RPMI7951 (cell line): ENCODE results near the gene EFNA5. TPM values are rescaled to one million over a fixed set of nuclear protein-coding genes. Genes with fewer than 3 reads are reported as not detected.
A peak's percentile ranks its signal among the peaks of the same experiment; 100 is the strongest.

ENCODE experiments used
- DNase-seq: peaks from one replicate; pipeline ENCODE4 v3.0.0-alpha.2; 2012; ENCODE audit warnings: low read depth
- total RNA-seq: library from RNA; depleted of rRNA; stranded (reverse); fragments of >200 nt; shearing (Covaris generic); gene quantifications from 2 replicates; pipeline ENCODE4 v1.2.3, GENCODE V29; 2014

Gene EFNA5
- total RNA-seq, 1 experiment from 2014 or later = 0.96 TPM

DNA sequence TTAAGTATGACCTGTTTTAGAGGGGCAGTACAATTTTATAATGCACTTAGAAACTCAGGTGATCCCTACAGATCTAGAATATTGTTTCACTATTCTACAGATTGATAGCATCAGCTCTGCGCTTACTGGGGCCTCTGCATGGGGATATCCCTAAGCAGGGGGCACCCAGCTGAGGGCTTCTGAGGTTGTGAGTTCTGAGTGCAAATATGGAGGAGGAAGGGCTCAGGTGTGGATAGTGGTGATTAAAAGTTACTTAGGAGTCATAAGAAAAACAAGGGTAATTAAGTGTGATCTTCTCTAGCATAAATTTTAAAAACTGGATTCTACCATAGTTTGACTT is 274.4 kb downstream of the EFNA5 start:
- no peak for DNase-seq

- peak; percentile 28 for DNase-seq
These were observed 274.9 kb downstream of the EFNA5 start for GRCh38 chr5:107395632-107396350.

DNA sequence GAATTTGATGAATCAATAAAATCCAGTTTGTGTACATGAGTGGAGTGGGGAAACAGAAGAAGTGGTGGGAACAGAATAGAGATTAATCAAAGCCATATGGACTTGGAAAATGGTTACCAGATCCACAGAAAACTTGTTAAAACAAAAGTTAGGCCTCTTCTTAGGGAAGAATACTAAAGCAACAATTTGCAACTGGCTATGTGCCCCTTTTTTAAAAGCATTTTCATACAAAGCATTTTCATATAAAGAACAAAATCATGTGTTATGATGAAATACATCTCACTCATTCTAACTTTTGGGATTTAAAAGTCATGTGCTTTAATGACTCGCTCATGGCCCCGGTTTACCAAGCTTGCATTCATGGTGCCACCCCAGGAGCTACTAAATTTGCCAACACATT is 276.9 kb downstream of the EFNA5 start:
- peak; percentile 18 for DNase-seq

DNA sequence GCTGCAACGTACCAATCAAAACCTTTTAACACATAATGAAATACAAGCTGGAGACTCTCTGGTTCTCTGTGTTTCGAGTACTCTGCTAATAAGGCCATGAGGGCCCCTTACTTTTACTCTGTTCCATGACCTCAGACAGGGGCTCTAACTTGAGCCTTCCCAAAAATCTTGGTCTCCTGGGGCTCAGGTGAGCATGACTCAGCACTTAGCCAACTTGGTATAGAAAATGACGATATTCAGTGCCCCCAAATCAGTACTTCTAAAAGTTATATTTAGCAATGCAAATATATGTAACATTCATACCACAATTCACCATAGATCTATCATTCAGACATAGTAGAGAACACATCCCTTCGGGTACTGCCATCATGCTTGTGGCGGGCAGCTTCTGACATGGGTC is 278.9 kb downstream of the EFNA5 start:
- DNase-seq = no peak

GRCh38 chr5:107389775-107390148 is 281.0 kb downstream of the EFNA5 start:
- DNase-seq = no peak

- peak; percentile 87 for DNase-seq
These were observed 281.5 kb downstream of the EFNA5 start for GRCh38 chr5:107389130-107389774.

- peak; percentile 75 for DNase-seq
These were observed 282.4 kb downstream of the EFNA5 start for GRCh38 chr5:107388141-107388861.

DNA sequence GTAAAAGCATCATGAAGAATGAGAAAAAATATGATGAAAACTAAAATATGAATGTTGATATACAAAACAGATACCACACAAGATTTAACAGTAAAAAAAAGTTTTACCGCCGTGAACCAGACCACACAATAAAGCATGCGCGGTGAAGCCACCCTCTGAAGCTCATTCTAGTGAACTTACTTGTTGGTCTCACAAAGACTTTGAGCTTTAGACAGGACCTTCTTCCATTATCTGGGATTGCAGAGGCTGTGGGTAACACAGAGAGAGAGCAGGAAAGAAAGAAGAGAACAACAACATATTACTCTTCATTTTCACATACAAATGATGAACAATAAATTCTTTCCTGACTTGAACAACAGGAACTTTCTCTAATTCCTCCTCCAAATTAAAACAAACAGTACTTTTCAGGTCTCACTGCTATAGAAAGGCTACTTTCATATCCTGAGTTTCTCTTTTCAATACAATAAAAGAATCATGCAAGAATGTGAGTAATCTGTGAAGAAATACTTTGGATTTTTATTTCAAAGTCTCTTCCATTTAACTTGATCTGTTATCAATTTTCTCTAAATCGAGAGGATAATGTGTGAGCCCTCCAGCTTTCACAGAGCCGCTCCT is 283.1 kb downstream of the EFNA5 start:
- no peak for DNase-seq

GRCh38 chr5:107385708-107386107 is 285.0 kb downstream of the EFNA5 start:
- DNase-seq = no peak

DNA sequence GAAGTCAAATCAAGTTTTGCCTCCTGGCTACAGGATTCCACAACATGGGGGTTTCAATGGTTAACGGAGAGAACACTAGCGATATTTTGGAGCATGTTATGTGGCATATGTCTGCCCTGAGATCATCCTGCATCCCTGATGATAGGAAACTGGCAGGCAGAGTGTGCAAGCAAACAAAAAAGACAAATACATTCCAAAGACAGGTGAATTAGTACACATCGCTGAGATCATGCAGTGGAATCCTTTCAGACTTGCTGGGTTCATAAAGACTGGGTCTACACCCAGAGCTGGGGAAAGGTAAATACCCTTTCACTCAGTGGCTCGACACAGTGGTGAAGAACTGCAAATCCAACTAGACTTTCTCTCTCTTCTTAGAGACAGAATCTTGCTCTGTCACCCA is 286.5 kb downstream of the EFNA5 start:
- DNase-seq = no peak

- DNase-seq = no peak
These were observed 287.3 kb downstream of the EFNA5 start for GRCh38 chr5:107383414-107383813.

- DNase-seq = peak; percentile 81
These were observed 289.4 kb downstream of the EFNA5 start for GRCh38 chr5:107381189-107381856.

DNA sequence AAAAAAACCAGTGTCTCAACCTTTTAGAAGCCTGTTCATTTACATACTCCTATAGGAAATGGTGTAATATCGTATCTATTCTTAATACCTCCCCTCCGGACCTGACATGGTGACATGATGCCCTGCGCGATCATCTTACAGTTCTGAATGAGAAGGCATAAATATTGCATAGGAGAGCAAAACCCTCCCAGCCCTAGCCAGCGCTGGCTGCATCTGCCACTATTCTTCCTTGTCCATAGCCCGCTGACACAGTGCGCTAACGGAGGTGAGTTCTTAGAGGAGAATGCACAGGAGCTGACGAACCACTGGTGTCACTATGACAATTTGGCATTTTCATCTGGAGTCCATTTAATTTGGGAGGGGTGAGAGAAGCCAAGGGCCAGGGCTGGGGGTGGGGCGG is 290.1 kb downstream of the EFNA5 start:
- no peak for DNase-seq

GRCh38 chr5:107378218-107378899 is 292.4 kb downstream of the EFNA5 start:
- DNase-seq = peak; percentile 7

- no peak for DNase-seq
These were observed 293.5 kb downstream of the EFNA5 start for GRCh38 chr5:107377277-107377609.

- DNase-seq = no peak
These were observed 294.0 kb downstream of the EFNA5 start for GRCh38 chr5:107376546-107377276.

DNA sequence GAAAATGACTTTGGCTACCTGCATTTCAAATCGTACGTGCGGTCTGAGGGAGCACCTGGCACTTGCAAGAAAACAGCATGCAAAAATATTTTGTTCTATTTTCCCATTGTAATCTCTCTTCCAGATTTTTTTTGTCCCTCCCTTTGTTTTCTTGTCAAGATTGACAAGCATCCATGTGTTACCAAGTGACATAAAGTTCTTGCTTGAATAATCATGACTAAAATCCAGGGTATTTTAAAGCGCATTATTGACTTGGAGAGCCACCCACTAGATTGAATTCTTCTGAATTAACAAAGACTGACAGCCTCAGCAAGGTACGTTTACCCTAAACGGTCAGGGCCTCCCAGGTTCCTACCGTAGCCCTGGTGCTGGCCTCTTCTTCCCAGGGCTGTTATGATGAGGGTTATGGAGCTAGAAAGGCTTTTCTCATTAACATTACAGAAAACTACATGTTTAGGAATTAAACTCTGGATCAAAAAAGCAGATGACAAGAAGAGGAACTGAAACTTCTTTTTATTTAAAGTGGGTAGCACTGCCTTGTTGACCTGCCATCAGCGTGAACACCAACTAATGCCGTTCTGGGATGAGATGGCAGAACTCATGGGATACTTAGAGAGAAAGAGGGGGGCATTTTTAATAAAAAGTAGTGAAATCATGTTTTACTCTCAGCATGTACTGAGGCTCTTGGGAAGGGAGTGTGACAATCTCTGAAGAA is 297.0 kb downstream of the EFNA5 start:
- no peak for DNase-seq

DNA sequence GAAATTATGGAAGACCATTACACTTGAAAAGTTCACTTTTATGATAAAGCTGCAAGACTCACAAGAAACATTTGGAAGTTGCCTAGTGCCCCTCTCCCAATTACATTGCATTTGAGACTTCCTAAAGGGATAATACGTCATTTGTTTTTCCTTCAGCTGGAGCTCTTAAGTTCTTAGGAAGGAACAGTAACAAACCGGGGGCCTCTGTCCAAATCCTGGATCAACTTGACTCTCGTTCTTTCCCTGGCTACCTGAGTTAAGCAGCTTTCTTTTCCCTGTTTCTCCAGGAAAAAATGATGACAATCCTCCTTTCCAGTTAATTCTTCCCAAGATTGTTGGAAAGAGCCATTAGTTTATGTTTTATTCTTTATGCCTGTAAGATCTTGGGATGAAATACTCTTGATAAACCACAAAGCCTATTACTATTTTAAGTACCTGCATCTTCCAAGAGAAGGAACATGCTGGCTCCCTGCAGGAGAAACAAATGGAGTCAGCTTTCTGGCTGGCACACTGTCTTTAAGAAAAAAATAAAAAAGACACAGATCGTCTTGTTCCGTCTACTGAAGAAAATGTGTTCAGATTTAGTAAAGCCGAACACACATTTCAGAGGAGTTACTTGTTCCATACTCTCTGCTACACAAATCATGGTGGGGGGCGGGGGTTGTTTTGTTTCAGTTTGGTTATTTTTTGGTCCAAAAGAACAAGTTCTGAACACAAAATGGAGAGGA is 297.9 kb downstream of the EFNA5 start:
- DNase-seq = no peak

DNA sequence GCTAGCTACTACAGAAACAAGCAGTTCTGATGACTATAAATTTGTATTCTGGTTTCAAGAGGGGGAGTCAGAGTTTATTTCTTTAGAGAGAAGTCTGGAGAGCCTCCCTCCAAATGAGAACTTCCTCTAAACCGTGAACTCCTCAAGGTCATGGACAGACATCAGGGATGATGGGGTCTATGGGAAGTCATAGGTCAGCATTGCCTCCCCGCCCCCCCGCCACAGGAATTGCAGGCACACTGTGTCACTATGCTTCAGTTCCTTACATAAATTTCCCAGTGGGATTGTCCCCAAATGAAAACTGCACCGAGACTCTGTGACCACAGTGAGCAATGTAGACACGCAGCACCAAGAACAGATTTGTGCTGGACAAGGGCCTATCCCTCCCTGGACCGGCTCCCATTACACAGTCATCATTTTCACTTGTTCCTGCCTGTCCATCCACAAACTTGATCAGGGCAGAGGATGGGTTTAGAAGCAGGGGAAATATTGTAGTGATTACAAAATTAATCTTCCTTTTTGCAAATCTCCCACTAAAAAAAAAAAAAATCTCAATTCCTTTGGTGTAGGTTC is 300.3 kb downstream of the EFNA5 start:
- no peak for DNase-seq
